GM21447 (cell line): ENCODE measurements around the gene DERL3.
A peak's percentile ranks its signal among the peaks of the same experiment; 100 is the strongest.

Experiments used
- ATAC-seq: cut with Tn5 transposase; IDR thresholded peaks from one replicate; pipeline ENCODE4 v1.9.1; 2021; ENCODE audit not compliant: unreplicated experiment

The DERL3 gene

GRCh38 chr22:23806837-23807236, 32.0 kb downstream of the DERL3 start:
- ATAC-seq, result no peak

- no peak for ATAC-seq
Measured at GRCh38 chr22:23804781-23805291, 34.0 kb downstream of the DERL3 start.

GRCh38 chr22:23803001-23803819, 35.6 kb downstream of the DERL3 start:
- no peak for ATAC-seq

- no peak for ATAC-seq
Measured at GRCh38 chr22:23801886-23802377, 36.9 kb downstream of the DERL3 start.

- ATAC-seq, result no peak
Measured at GRCh38 chr22:23801238-23801821, 37.5 kb downstream of the DERL3 start.

GRCh38 chr22:23800297-23801237, 38.2 kb downstream of the DERL3 start:
- peak; percentile 57 for ATAC-seq

GRCh38 chr22:23796461-23796860, 42.3 kb downstream of the DERL3 start:
- ATAC-seq, result no peak

- no peak for ATAC-seq
Measured at GRCh38 chr22:23793326-23793725, 45.5 kb downstream of the DERL3 start.

- ATAC-seq, result no peak
Measured at GRCh38 chr22:23791738-23792645, 46.8 kb downstream of the DERL3 start.

- no peak for ATAC-seq
Measured at GRCh38 chr22:23790819-23791737, 47.7 kb downstream of the DERL3 start.

- ATAC-seq, result no peak
Measured at GRCh38 chr22:23789638-23790037, 49.2 kb downstream of the DERL3 start.

- no peak for ATAC-seq
Measured at GRCh38 chr22:23789121-23789520, 49.7 kb downstream of the DERL3 start.

GRCh38 chr22:23787910-23788309, 50.9 kb downstream of the DERL3 start:
- no peak for ATAC-seq

- ATAC-seq, result no peak
Measured at GRCh38 chr22:23787600-23787896, 51.3 kb downstream of the DERL3 start.

- peak; percentile 61 for ATAC-seq
Measured at GRCh38 chr22:23786752-23787599, 51.8 kb downstream of the DERL3 start, which contains the start of gene SMARCB1. Gene SMARCB1, plus strand, starts transcription at chr22:23786966. Its CDS starts 204 bp downstream, at chr22:23787170.

- ATAC-seq, result no peak
Measured at GRCh38 chr22:23786261-23786710, 52.5 kb downstream of the DERL3 start.
